Activated naive CD8-positive, alpha-beta T cell treated with anti-CD3 and anti-CD28 coated beads, Interleukin-2, amount 50 U/mL, for 16 hours (primary cell): ENCODE measurements around the gene HOXC11.

Experiments used
- DNase-seq: peaks from one replicate; pipeline ENCODE4 v3.0.0-alpha.2; 2020; ENCODE audit warnings: low read depth, low spot score

HOXC11 gene

DNA sequence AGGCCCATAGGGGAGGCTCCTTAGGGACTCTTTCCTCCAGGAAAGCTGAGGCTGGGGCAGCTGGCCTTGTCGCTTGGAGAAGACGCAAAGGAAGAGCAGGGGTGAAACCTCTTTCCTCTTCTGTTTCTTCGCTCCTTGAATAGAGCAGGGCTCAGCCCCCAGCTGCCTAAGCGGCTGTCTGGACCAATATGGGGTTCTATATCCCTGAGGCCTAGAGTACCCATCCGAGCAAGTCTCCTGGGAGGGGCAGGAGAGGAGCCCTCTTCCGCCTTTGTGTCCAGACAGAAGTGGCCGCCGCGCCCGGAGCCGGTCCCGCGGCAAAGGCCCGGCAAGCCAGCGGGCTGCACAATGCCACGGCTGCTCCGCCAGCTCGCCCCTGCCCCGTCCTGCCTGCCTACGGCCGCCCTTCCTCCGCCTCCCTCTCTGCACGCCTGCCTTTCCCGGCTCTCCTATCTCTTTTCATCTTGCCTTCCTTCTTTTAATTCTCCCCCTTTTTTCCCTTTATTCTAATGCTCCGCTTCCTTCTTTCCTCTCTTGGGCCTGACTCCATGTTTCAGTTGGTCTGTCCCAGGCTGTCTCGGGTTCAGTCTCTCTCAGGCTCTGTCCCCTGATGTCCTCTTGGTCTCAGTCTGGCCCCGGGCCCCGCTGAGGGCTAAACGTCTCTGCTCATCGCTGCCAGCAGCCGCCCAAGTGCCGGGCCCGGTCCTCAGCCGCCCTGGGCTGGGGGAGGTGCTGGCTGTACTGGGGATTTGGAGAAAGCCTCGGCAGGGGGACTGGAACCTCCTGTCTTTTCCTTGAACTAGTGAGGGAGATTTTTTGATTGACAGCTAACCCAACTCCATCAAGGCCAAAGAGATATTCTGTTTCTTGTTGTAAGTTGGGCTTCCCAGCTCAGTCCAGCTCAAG lies 24.5 kb downstream of the HOXC11 start:
- DNase-seq = no peak

DNA sequence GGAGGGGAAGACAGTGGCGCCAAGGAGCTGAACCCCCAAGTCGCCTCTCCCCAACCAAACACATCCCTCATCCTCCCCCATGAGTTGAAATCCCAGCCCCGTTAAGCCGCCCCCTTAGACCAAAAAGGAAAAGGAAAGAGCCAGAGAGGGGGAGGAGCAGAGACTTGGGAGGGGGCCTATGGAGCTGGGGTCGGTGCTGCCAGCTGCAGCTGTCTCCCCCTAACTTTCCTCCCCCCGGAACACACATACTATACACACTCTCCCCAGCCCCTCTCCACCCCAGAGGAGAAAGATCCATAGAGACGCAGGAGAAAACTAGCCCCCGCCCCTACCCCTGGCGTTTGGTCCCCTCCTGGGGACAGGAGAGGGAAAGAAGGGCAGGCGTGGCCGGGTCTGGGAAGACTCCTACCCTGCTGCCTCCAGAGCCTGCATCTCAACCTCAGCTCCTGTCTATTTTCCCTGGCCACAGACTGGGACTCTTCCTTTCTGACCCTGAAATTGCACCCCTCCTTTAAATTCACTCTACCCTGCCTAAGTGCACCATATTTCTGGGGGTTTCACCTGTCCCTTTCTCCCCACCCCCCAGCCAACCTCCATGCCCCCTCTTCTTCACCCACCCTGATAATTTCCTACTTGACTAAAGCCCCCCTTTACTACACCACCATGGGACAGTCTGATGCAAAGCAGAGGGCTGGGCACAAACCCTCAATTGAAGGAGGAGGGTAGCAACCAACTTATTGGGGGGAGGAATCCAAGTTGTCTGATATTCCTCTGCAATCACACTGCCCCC lies 25.4 kb downstream of the HOXC11 start:
- no peak for DNase-seq

DNA sequence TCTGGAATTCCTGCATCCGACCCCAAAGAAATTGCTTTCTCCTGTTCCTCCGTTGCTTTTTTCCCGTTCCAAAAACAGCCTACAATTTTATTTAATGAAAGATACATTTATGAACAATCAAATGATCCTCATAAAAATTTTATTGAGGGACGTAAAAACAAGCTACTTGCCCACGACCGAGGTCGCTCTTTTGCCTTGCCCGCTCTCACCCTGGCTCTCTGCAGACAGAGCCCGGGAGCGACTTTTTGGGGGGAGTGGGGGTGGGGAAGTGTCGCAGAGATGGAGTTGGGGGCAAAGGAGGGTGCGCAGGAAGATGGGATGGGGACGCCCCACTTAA lies 25.9 kb downstream of the HOXC11 start:
- DNase-seq = no peak

DNA sequence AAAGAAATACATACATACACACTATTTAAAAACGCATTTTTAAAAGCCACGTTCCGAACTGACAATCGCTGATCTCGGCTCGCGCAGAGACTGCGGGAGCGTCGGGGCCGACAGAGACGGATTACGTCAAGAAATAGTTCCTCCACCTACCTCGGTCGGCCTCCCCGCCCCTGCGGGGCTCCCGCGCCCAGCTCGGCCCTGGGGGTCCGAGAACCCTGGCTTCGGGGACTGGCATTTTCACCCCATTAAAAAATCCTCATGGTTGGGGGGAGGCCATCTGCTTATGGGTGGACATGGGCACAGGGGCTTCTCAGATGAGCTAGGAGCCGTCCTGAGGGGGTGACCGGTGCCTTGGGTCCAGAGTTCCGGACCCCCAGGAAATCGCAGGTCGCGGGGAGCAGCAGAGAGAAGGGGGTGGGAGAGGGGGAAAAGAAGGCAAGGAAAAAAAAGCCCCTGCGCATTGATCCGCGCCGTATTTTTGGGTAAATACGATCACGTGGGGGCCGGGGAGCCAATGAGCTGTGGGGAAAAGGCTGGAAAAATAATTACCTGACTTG lies 26.7 kb downstream of the HOXC11 start:
- DNase-seq = no peak

DNA sequence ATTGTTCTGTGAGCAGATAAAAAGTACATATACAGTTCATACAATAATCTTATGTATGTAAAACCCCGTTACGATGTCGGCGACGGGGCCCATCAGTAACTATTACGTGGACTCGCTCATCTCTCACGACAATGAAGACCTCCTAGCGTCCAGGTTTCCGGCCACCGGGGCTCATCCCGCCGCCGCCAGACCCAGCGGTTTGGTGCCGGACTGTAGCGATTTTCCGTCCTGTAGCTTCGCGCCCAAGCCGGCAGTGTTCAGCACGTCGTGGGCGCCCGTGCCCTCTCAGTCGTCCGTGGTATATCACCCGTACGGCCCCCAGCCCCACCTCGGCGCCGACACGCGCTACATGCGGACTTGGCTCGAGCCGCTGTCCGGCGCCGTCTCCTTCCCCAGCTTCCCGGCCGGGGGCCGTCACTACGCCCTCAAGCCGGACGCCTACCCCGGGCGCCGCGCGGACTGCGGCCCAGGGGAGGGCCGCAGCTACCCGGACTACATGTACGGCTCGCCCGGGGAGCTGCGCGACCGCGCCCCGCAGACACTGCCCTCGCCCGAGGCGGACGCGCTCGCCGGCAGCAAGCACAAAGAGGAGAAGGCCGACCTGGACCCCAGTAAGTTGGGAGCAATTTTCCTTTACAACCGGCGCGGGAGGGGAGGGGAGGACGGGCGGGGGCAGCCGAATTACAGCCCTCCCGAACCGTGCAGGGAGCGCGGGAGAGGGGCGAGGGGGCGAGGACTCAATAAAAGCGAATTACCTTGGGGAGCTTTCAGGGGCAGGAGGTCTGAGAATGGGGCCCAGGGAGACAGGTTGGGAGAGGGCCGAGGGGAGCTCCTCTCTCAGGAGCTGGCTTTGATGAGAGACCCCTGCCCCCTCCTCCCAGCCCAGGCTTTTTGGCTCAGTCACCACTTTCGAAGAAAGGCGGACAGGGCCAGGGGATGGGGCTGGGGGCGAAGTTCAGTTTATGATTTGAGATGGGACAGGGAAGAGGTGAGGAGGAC lies 27.5 kb downstream of the HOXC11 start, which contains the start of gene HOXC9:
Gene HOXC9, plus strand, starts transcription at position 46 of the 999 bp plus-strand sequence. Its CDS starts 28 bp downstream, at position 74.
- no peak for DNase-seq

DNA sequence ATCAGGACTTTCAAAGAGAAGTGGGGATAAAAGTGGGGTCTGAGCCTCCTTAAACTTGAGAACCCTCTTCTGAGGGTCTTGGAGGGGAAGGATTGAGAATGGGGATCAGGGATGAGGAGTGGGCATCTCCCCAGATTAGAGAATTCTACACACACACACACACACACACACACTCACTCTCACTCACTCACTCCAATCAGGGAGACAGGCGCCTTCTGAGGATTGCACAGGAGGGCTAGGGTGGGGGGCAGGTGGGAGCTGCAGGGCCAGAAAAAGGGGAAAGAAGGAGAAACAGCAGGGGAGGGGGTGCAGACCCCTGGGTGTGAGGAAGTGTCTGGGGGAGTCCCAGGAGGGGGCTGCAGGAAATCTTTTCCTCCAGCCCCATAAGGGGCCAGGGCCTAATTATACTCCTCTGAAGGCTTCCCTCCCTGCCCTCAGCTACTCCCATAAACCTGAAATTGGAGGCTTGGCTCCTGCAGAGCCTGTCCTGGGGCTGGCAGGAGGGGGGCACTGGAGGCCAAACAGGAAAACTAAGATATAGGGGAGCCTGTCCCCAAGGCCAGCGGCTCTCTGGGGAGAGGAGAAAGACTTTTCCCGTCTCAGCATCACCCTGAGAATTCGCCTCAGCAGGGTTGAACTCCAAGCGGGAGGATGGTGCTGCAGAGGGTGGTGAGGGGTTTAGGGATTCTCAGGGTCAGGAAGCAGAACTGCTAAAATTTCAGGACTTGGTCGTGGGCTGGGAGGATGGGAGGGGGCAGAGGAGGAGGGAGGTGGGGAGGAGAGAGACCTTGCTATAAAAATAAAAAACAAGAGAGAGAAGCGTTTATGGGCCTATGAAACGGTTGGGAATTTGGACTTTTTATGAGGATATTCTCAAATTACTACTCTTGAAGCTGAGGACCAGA lies 28.6 kb downstream of the HOXC11 start:
- DNase-seq = no peak

DNA sequence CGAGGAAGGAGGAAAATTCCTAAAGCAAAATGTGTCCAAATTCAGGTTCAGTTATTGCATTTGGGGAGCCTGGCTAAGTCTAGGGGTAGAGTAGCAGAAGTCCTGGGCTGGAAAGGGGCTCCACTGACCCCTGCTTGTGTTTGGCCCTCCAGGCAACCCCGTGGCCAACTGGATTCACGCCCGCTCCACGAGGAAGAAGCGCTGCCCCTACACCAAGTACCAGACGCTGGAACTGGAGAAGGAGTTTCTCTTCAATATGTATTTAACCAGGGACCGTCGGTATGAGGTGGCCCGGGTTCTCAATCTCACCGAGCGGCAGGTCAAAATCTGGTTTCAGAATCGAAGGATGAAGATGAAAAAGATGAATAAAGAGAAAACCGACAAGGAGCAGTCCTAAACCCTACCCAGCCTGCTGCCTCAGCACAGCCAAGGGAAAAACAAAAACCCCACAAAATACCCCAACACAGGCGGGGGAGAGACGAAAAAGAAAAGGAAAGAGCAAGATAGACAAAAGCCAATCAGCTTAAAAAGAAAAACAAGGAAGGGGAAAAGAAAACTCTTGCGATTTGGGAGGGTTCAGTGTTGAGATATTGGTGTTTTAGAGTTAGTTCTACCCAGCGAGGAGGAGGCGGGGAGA lies 29.5 kb downstream of the HOXC11 start:
- DNase-seq = no peak

DNA sequence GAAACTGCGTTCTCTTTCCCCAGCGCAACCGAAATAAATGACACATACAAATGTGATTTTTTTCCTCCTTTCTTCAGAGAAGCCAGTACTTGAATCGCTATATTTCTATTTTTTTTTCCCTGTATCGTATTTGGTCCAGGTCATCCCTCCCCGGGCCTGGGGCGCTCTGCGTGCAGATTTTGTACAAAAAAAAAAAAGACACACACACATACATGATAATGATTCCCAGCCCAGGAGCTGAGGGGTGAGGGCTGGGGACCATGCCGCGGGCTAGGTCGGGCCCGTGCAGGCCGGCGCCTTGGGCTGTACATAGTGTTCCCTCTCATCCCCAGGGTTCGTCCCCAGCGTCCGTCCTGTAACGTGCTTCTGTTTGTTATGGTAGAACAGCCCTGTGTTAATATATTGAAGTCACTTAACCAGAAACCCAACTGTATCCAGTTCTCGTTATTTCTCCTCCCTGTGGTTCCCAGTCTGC lies 30.0 kb downstream of the HOXC11 start:
- no peak for DNase-seq

DNA sequence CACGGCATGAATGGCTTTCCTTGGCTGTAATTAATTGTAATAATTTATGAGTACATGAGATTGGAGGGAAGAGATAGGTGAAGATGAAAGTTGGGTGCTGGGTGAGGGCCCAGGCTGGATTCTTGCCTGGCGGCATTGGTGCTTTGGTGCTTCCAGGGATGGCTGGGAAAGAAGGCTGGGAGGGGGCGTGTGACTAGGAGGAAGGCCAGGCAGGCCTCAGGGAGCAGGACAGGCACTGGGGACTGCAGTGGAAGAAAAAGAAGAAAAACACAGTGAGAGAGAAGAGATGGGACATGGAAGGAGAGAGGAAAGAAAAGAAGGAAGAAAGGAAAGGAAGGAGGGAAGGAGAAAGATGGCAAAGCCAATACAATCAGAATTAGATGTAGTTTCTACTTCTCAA lies 30.7 kb downstream of the HOXC11 start:
- no peak for DNase-seq

DNA sequence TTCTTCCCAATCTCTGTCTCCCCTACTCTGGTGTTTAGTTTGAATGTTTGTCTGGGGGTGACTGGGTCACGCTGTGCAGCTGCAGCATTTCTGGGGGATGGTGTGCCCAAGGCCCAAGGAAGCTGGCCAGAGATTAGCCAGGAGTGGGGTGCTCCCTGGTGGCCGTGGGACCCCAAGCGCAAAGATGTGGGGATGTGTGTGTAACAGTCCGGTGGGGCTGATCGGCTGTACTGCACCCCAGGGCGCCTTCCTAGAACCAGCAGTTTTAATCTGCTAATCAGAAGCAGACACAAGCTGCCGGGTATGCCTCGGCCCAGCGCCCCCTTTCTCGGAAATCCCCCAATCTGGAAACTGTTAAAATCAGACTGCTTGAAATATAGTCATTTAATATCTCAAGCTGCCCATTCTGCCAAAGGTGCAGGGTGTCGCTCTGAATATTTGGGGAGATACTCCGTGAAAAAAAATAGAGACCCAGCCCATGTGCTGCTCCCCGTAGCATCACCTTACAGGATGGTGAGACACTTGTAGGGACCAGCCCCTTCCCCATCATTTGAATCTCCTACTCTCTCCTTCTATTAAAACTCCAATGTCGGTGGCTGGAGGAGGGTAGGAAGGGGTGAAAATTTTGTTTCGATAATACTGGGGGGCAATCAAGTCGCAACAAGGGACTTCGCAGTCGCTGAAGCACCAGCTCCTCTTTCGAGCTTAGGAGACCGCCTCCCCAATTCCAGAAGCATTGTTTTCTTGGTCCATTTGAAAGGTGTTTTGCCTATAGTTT lies 31.3 kb downstream of the HOXC11 start:
- no peak for DNase-seq

DNA sequence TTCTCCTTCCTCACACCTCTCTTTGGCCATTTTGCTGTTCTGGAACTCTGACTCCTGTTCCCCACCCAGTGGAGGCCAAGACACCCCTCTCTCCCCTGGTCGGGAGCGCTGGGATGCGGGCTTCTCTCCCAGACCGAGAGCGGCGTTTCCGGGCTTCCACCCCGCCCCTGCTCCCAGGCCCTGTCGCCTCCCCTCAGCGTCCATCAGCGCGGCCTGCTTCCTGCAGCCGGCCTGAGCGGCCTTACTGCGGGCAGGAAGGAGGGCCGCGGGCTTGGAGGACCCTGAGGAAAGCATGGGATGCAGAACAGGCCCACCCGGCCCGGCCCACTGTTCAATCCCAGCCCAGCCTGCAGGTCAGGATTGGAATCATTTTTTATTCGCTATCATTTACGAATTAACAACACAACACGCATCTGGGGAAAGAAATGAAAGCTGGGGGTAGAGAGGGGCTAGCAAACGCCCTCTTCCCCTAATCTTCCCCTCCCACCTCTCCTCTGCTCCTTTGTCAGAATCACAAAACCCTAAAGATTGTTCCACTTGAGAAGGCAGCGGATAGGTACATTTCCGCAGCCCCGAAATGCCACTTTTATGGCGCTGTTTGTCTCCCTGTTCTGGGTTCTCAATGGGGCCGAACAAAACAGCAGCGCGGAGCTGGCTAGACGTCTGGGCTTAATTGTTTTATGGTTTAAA lies 32.1 kb downstream of the HOXC11 start:
- DNase-seq = no peak

DNA sequence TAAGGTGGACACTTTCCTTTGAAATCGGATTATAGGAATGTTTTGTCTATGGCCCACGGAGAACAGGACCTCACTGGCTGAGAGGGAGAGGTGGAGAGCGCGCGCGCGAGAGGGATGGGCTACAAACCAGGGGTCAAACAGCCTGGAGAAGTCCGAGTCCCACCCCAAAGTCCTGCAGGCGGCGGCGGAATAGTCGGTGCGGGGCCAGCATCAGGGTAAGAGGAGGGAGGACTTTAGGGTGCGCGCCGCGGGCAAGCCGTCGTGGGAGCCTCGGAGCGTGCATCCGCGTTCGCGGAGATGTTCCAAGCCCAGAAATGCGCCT lies 32.6 kb downstream of the HOXC11 start:
- no peak for DNase-seq

DNA sequence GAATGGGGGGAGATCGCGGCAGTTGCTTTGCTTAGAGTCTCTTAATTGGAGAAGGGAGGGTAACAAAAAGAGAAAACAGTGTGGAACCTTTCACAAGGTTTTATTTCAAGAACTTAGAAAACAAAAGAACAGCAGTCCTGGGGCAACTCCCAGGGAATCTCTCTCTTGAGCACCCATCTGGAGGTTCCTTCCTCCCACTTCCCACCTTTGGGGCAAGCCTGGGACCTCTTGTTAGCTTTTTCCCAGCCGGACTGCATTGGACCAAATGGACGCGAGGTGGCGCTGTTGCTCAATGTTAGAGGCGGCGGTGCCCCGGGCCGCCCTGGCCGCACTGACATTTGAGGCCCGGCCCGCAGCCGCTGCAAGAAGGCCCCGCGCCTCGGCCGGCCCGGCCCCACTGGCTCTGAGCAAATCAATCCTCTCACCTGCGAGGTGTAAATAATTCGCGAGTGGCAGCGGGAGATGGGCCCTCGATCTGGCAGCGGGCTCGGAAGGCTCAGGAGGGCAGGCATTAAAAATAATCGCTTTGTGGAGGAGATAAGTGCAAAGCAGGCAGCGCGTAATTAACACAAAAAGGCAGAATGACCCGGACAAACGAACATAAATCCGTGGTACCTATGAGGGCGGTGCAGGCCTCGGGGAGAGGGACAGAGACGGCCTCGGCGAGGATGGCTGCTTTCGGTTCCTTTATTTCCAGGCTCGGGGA lies 33.1 kb downstream of the HOXC11 start:
- DNase-seq = peak; percentile 62

DNA sequence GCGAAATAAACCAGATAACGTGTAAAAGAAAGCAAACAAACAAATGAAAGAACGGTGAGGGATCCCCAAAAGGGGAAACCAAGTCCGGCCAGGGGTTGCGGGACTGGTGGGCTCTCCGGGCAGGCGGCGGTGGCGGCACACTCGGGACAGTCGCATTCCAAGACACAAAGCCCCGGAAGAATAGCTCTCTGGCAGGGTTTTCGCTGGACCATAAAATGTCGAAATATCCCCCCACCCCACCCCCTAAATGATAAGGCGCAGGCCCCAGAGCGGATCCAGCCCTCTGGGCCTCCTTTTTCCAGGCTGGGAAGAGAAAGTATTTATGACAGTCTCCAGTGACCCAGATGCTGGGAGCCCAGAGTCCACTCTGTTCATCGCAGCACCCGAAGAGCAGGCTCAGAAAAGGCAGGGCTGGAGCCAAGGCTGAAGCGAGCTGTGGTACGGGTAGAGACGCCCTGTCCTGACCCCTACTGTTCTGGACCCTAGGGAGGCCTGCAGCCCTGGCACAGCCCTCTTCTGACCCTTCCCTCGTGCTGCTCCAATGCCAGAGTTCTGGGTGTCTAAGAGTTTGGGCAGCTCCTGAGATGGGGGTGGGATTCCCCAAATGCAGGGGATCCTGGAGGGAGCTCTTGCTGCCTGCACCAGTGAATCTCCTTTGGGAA lies 33.8 kb downstream of the HOXC11 start:
- no peak for DNase-seq

DNA sequence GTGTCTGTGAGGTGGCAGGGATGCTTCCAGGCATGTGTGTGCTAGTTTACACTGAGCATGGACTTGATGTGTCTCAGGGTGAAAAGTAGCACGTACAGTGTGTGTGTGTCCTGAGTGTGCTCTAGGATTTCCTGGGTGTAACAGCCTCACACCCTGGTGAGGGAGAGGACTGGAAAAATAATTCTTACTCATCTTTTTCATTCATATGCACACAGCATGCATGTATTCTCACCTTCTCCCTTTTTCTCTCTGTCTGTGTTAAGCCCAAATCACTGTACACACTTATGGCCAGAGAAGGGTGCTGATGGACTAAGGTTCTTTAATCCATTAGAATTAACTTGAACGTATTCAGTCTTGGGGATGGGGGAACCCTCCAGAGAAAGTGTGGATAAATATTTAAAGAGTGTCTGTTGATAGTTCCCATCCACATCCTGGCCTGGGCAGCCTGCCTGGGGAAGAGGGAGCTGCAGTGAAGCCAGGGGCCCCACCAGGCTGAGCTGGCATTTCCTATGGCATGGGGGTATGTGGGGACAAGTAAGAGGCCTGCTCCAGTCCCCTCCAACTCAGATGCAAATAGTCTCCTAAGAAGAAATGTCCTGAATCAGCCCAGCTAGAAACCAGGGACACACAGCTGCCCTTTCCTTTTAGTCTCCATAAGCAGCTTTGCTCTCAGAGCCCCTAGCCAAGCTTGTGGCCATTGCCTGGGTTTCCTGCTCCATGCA lies 34.8 kb downstream of the HOXC11 start:
- DNase-seq = no peak

DNA sequence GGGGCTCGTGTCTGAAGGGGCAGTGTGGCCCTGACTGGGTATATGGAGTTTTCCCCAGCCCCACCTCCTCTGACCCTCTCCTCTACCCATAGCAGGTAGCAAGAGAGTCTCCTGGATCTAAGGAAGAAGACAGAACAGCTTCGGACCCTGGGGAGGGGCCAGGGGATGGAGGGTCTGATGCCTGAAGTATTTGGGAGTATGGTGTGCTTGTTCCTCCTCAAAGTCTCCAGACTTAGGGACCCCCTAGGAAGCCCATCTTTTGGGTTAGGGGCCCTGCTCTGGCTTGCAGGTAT lies 35.3 kb downstream of the HOXC11 start:
- DNase-seq = no peak
